Subcutaneous preadipocyte (primary cell): ENCODE measurements around the gene PNPLA3. TPM values are rescaled to one million over a fixed set of nuclear protein-coding genes. Genes with fewer than 3 reads are reported as not detected.

Experiments used
- total RNA-seq: library from RNA; depleted of rRNA; stranded (reverse); fragments of >200 nt; gene quantifications from 2 replicates; pipeline ENCODE4 v1.2.3, GENCODE V29; 2012

The PNPLA3 gene
- 8.8 and 10.6 TPM in 2 replicates for total RNA-seq

GRCh38 chr22:43923631-43924464, at the start of gene PNPLA3:
Gene PNPLA3, plus strand, starts transcription at chr22:43923805. Its CDS starts 107 bp downstream, at chr22:43923912.

GRCh38 chr22:43891360-43892182, 32.0 kb upstream of the PNPLA3 start, which contains the start of gene PNPLA5:
Gene PNPLA5, minus strand, starts transcription at chr22:43892013. Its CDS starts 133 bp downstream, at chr22:43891880.

GRCh38 chr22:43955040-43955882, 31.7 kb downstream of the PNPLA3 start, which contains the start of gene SAMM50:
Gene SAMM50, plus strand, starts transcription at chr22:43955442. Its CDS starts 136 bp downstream, at chr22:43955578.

Other genes starting within 250 kb of the PNPLA3 start
- gene EFCAB6, start 111.5 kb upstream of the PNPLA3 start, total RNA-seq: 1.6 and 2.6 TPM in 2 replicates
- gene SULT4A1, start 61.3 kb upstream of the PNPLA3 start, total RNA-seq: 0.73 TPM in 1 of 2 replicates, not detected in the other
- not detected in 2 replicates for gene PNPLA5, start 31.8 kb upstream of the PNPLA3 start, total RNA-seq
- gene SAMM50, start 31.6 kb downstream of the PNPLA3 start, total RNA-seq: 38.6 and 39.3 TPM in 2 replicates
- gene PARVB, start 100.5 kb downstream of the PNPLA3 start, total RNA-seq: 44.0 and 49.2 TPM in 2 replicates